Stimulated activated CD4-positive, alpha-beta T cell treated with anti-CD3 and anti-CD28 coated beads, Interleukin-15, amount 100 ng/mL, for 48 hours (primary cell): ENCODE data around the gene GRID1.

Experiments used
- DNase-seq, 2 donors: peaks; one replicate each; pipeline ENCODE4 v3.0.0-alpha.2; 2020; ENCODE audit warnings: low read depth in 2 of 2

The GRID1 gene

GRCh38 chr10:86313621-86314041 lies 53.0 kb downstream of the GRID1 start:
- no peak for DNase-seq

- no peak for DNase-seq
These were observed 53.8 kb downstream of the GRID1 start for GRCh38 chr10:86312701-86313270.

- DNase-seq = no peak
These were observed 54.7 kb downstream of the GRID1 start for GRCh38 chr10:86311906-86312305.

DNA sequence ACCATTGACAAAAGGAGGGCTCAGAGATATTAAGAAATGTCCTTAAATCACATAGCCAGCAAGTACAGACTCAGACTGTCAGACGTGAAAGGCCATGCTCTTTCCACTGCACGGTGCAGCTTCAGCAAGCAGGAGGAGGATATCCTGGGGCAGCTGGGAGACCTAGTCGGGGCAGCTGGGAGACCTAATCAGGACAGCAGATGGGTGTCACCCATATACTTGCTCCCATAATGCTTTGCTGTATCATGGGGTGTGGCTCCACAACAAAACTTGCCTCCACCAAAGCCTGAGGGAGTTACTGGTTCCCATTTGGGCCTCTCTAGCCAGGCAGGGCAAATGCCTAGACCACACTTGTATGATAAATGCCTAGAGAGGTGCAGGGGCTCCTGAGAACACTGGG lies 55.4 kb downstream of the GRID1 start:
- no peak for DNase-seq

DNA sequence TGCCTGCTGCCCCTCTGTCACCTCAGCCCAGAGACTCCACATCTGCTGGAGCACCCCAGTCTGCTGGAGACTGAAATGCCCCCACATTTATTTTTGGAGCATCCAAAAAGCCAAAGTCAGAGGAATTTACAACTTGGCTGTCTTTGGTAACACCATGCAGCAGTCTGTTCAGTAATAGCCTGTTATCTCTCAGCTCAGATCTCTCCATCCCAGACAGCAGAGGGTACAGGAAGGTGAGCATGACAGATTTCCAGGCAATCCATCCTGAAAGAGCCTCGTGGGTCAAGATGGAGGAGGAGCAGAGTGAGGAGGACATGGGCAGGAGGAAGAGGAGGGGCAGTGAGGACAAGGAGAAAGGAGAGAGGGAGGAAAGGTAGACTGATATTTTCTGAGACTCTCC lies 55.9 kb downstream of the GRID1 start:
- no peak for DNase-seq

GRCh38 chr10:86310291-86310690 lies 56.3 kb downstream of the GRID1 start:
- DNase-seq = no peak

DNA sequence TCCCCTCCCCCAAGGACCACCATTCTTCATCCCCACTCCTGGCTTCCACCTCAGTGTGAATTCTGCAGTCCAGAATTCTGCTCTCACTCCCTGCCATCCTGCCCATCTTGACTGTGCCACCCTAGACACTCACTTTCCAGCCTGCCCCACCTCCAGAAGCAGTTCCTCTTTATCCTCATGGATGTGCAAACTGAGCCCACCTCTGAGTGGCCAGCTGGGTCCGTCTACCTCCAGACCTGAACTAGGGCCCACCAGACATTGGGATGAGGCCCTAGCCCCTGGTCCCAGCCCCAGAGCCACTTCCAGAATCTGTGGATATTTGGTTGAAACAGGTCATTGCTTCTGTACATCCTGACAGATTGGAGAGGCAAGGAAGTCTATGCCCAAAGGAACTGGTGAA lies 58.5 kb downstream of the GRID1 start:
- DNase-seq = no peak

DNA sequence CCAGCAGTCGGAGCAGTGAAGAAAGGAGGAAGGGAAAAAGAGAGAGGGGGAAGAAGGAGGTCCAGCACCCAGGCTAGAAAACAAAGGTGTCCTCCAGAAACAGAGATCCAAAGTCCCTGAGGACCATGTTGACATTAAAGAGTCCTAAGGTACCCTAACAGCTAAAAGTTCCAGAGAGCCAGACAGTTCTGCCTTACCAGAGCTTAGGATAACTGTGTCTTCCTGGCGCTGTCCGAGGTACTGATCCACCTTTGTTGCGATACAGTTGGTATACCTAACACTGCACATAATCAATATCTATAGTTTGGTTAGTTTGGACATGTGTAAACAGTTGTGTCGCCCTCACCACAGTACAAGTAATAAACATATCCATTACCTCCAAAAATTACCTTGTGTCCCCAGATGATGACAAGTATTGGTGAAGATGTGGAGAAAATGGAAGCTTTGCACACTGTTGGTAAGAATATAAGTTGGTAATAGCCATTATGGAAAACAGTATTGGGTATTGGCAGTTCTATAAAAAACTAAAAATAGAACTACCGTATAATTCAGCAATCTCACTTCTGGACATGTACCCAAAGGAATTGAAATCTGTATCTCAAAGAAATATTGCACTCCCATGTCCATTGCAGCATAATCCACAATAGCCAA lies 59.8 kb downstream of the GRID1 start:
- peak in 1 of 2 donors; percentile 11 for DNase-seq

- no peak for DNase-seq
These were observed 61.1 kb downstream of the GRID1 start for GRCh38 chr10:86305521-86305920.

- DNase-seq = no peak
These were observed 62.2 kb downstream of the GRID1 start for GRCh38 chr10:86304436-86304835.

GRCh38 chr10:86303626-86304025 lies 63.0 kb downstream of the GRID1 start:
- no peak for DNase-seq

- no peak for DNase-seq
These were observed 64.6 kb downstream of the GRID1 start for GRCh38 chr10:86301971-86302370.

DNA sequence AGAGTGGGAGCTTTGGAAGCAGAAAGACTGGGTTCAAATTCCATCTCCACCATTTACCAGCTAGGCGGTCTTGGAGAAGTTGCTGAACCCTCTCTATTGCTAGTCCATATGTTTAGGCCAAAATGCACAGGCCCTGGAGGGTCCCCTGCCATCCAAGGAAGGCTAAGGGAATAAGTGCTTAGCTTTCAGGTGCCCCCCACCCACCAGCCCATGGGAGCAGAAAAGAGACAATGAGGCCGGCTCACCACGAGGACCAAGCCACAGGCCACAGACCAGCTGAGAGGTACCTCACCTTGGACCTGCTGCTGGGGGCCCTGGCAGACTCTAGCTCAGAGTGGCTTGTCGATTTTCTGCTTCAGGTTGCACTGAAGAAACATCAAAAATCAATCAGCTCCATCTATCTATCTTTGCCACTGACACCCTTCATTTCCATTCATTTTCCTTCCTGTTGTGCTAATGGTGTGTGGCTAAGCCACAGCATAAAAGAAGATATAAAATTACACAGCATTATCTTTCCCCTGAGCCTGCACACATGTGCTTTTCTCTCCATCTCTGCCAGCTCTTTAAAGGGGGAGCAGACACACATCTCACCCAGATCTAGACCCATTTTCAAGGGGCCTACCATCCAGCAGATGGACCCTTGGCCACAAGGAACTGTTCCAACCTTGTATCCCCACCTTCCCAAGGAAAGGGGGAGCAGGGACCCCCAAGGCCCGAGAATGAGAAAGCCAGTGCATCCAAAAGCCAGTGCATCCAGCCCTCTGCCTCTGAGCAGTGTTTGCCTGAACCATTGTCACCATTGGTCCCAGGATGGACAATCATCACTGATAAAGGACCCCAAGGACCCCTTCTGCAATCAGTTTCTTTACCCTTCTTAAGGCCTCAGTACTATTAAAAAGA lies 65.4 kb downstream of the GRID1 start:
- DNase-seq = no peak

DNA sequence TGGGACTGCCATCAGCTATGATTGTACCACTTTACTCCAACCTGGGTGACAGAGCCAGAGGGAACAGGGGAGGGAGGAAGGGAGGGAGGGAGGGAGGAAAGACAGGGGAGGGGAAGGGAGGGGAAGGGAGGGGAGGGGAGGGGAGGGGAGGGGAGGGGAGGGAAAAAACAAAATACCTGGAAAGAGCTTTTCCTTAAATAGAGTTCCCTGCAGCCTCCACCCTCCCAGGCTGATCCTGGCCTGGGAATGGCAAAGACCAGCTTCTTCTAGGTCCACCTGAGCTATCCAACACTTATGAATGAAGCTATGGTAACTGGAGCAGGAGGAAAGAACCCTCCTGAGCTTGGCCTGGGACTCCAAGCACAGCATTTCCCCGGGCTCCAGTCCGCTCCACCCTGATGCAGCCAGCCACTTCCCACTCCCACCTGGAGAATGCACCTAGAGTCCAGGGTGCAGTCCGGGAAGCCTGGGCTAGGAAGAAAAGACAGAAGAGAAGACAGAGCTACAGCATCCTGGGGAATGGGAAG lies 66.1 kb downstream of the GRID1 start:
- no peak for DNase-seq

DNA sequence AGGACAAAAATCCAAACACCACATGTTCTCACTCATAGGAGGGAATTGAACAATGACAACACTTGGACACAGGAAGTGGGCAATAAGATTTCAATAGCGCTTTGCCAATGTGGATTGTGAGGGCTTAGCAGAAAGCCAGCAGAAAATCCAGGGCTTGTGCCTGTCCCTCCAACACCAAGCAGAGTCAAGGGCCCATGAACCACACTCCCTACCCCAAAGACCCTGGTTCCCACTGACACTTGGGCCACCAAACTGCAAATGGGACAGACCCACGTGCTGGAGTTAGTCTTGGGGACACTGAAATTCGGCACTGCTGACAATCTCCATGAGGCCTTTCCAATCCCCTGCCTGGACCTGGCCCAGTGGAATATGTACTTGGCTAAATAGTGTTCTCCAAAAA lies 67.0 kb downstream of the GRID1 start:
- no peak for DNase-seq

DNA sequence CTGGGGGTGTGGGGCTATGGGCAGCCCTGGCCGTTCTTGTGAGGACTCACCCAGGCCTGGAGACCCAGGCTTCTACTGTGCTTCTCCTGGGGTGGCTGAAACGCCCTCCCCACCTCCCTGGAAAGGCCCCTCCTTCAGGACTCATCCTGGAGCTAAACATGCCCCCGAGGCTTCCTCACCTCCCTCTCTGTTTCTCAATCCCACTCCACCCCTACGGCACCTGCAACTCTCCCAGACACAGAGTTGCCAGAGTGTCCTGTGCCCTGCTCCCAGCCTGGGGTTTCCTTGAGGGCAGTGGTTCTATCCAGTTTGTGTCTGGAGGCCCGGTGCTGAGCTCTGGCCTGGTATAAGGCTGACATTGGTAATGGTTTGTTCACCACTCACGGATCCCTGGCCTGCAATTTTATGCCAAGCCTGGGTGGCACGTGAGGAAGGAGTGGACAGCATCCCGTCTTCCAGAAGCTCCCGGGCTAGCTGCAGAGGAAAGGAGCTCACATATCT lies 68.0 kb downstream of the GRID1 start:
- no peak for DNase-seq

DNA sequence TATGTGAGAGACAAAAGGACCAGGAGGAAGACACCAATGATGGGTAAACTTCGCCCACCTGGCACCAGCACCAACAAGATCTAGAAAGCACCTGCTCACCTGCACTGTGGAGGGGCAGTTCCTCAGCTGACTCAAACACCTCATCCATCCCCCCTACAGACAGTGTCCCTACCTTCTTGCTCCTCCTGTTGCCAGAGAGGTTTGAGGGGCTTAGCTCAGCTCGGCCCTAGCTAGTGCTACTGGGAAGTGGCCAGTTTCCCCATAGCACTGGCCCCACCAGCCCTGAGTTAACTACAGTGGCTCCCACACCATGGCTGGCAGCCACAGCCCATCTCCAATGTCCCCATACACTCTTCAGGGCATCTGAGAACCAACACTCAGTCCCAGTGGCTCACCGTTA lies 70.8 kb downstream of the GRID1 start:
- no peak for DNase-seq

DNA sequence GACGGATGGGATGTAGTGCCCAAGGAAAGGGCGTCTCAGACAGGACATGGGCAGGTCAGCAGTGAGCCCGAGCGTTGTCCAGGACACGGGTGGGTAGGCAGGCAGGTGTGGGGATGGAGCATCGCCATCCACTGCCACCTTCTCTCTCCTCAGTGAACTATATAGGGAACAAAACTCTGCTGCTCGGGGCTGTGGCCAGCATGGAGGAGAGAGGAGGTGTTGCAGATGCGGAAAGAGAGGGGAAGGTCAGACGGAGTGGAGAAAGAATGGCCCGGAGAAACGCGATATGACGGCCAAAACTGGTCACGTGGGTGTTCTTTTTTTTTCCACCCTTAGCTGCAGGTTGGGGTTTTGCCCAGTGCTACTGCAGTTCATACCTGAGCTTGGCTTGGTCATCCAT lies 71.2 kb downstream of the GRID1 start:
- no peak for DNase-seq

DNA sequence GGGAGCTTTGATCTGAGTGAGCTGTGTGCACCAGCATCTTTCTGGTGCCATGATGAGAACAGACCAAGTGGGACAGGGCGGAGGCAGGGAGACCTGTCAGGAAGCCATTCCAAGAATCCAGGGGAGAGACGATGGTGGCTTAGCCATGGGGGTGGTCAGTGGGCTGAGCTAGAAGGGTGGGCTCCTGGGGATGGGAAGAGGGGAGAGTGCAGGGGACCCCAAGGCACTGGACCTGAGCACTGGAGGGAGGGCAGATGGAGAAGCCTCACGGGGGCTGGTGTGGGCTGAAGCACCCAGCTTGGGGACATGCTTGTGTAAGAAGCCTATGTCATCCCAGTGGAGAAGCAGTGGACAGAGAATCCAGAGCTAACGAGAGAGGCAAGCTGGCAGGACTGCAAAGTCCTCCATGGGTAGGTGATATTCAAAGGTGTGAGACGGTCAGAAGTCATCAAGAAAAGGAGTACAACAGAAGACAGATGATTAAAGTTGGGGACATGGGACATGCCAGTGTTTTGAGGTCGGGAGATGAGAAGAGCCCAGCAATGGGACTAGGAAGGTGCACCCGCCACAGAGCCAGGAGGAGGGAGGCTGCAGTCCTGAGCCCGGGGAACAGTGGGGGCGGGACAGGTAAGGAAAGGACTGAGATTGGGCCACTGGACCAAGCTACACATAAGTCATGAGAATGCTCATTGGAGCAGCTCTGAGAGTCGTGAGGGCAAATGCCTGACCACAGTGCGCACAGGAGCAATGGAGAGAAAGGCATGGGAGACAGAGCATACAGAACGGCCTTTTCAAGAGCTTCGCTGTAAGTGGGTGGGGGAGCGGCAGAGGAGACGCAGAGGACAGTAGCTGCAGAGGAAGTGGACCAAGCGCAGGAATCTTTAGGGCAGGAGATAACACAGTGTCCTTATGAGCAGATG lies 72.0 kb downstream of the GRID1 start:
- no peak for DNase-seq

- no peak for DNase-seq
These were observed 73.2 kb downstream of the GRID1 start for GRCh38 chr10:86293396-86293791.
